ENCODE results near the gene CHKA.

The CHKA gene

GRCh38 chr11:68074584-68075352 lies 46.4 kb downstream of the CHKA start:
- Histone ChIP-seq H3K4me3 (ENCODE audit: low read depth, low read length) (no peak overlapping the region), H3K79me2 (no peaks in the 10 kb centered on the region), H3K36me3 (ENCODE audit: control insufficient read depth, insufficient read depth, low read length) (no peaks in the 10 kb centered on the region), H3K27ac (no peak overlapping the region), H3K9ac (no peak overlapping the region), H3K27me3 (ENCODE audit: control insufficient read depth, insufficient read depth, low read length) (no peaks in the 10 kb centered on the region), H3K4me1 (no peaks in the 10 kb centered on the region), H3K9me3 (ENCODE audit: control insufficient read depth, low read length) (no peaks in the 10 kb centered on the region), H3K4me2 (ENCODE audit: low read length) (no peak overlapping the region), H2AFZ (no peak overlapping the region)
- no peak for TF ChIP-seq CTCF (IDR thresholded peaks at IDR 0.05)

- Histone ChIP-seq H3K27me3 (ENCODE audit: control insufficient read depth, insufficient read depth, low read length) (no peaks in the 10 kb centered on the region), H3K36me3 (ENCODE audit: control insufficient read depth, insufficient read depth, low read length) (no peaks in the 10 kb centered on the region), H2AFZ (no peak overlapping the region), H3K4me1 (no peaks in the 10 kb centered on the region), H3K4me2 (ENCODE audit: low read length) (no peak overlapping the region), H3K9ac (no peak overlapping the region), H3K9me3 (ENCODE audit: control insufficient read depth, low read length) (no peaks in the 10 kb centered on the region), H3K27ac (no peak overlapping the region), H3K4me3 (ENCODE audit: low read depth, low read length) (no peak overlapping the region), H3K79me2 (no peaks in the 10 kb centered on the region)
- TF ChIP-seq CTCF (IDR thresholded peaks at IDR 0.05) = no peak
Measured at GRCh38 chr11:68071281-68072048, 49.7 kb downstream of the CHKA start.

GRCh38 chr11:68067991-68068390 lies 53.2 kb downstream of the CHKA start:
- Histone ChIP-seq H3K9ac (no peak overlapping the region), H3K4me2 (ENCODE audit: low read length) (no peak overlapping the region), H3K9me3 (ENCODE audit: control insufficient read depth, low read length) (no peaks in the 10 kb centered on the region), H2AFZ (no peak overlapping the region), H3K27me3 (ENCODE audit: control insufficient read depth, insufficient read depth, low read length) (no peaks in the 10 kb centered on the region), H3K36me3 (ENCODE audit: control insufficient read depth, insufficient read depth, low read length) (no peaks in the 10 kb centered on the region), H3K79me2 (no peaks in the 10 kb centered on the region), H3K4me1 (no peaks in the 10 kb centered on the region), H3K27ac (no peak overlapping the region), H3K4me3 (ENCODE audit: low read depth, low read length) (no peak overlapping the region)
- TF ChIP-seq CTCF (IDR thresholded peaks at IDR 0.05) = no peak

GRCh38 chr11:68066742-68067141 lies 54.4 kb downstream of the CHKA start:
- no peak overlapping the region for H3K4me2 ChIP-seq (ENCODE audit: low read length)
- H3K79me2 ChIP-seq = no peaks in the 10 kb centered on the region
- H3K36me3 ChIP-seq (ENCODE audit: control insufficient read depth, insufficient read depth, low read length) = no peaks in the 10 kb centered on the region
- H3K9me3 ChIP-seq (ENCODE audit: control insufficient read depth, low read length) = no peaks in the 10 kb centered on the region
- no peak overlapping the region for H3K9ac ChIP-seq
- no peak for TF ChIP-seq CTCF (IDR thresholded peaks at IDR 0.05)
- no peak overlapping the region for H2AFZ ChIP-seq
- no peak overlapping the region for H3K4me3 ChIP-seq (ENCODE audit: low read depth, low read length)
- no peaks in the 10 kb centered on the region for H3K4me1 ChIP-seq
- no peak overlapping the region for H3K27ac ChIP-seq
- no peaks in the 10 kb centered on the region for H3K27me3 ChIP-seq (ENCODE audit: control insufficient read depth, insufficient read depth, low read length)
